H1 (cell line): ENCODE results near the gene GYS2. TPM values are rescaled to one million over a fixed set of nuclear protein-coding genes. Genes with fewer than 3 reads are reported as not detected.

Experiments used
- CTCF ChIA-PET: fragments of 300-600 bp; sonication (Branson Sonifier 250); formaldehyde crosslinking; loops from one replicate; lab custom pipeline; 2021; ENCODE audit not compliant: partially characterized antibody; lab: Charles Lee
- POLR2A ChIA-PET: fragments of 300-600 bp; sonication (Branson Sonifier 250); formaldehyde crosslinking; loops from one replicate; lab custom pipeline; 2021; ENCODE audit warnings: inconsistent platforms; ENCODE audit not compliant: partially characterized antibody; lab: Charles Lee
- DNase-seq, 2 experiments: peaks; one replicate each; pipeline versions ENCODE4 v3.0.0 to v3.0.0-alpha.2; 2010 to 2022; ENCODE audit warnings: low spot score in 2 of 2, low read depth in 1 of 2, mixed read lengths in 1 of 2
- FAIRE-seq: peaks from 2 replicates; lab custom pipeline; 2011; peaks lifted over from hg19 to GRCh38; lab: Jason Lieb, UNC
- H2AFZ ChIP-seq: 2 replicates; pipeline ENCODE4 v1.8.1; 2012; ENCODE audit warnings: low read length, inconsistent platforms
- H2AK5ac ChIP-seq: 2 replicates; pipeline ENCODE4 v1.6.1; 2013; ENCODE audit warnings: low read depth, low read length
- H2BK120ac ChIP-seq: replicated peaks from 2 replicates; pipeline ENCODE3; 2013; ENCODE audit warnings: low read depth, low read length, inconsistent platforms
- H2BK12ac ChIP-seq: 2 replicates; pipeline ENCODE4 v1.6.1; 2013; ENCODE audit warnings: low read depth, low read length
- H2BK15ac ChIP-seq: 2 replicates; pipeline ENCODE4 v1.6.1; 2013; ENCODE audit warnings: low read length
- H2BK20ac ChIP-seq: 2 replicates; pipeline ENCODE4 v1.6.1; 2013; ENCODE audit warnings: low read length
- H2BK5ac ChIP-seq: 2 replicates; pipeline ENCODE4 v1.6.1; 2013; ENCODE audit warnings: low read depth, low read length
- H3K14ac ChIP-seq: 2 replicates; pipeline ENCODE4 v1.6.1; 2013; ENCODE audit warnings: inconsistent platforms; ENCODE audit not compliant: insufficient read length
- H3K18ac ChIP-seq: 2 replicates; pipeline ENCODE4 v1.6.1; 2013; ENCODE audit warnings: low read length; ENCODE audit errors: extremely low read depth
- H3K23ac ChIP-seq: 2 replicates; pipeline ENCODE4 v1.6.1; 2013; ENCODE audit warnings: inconsistent platforms; ENCODE audit not compliant: insufficient read length
- H3K23me2 ChIP-seq: 2 replicates; pipeline ENCODE4 v1.6.1; 2013; ENCODE audit warnings: low read depth, low read length
- H3K27ac ChIP-seq: 2 replicates; pipeline ENCODE4 v1.6.1; 2011; ENCODE audit warnings: low read depth, low read length, inconsistent platforms
- H3K27me3 ChIP-seq, 4 experiments: replicated peaks in 1 of 4; 1 replicate in 1 of 4; 2 replicates in 3 of 4; pipeline versions ENCODE4 v1.6.1 to v1.8.1; 2011 to 2013; ENCODE audit warnings: low read length in 3 of 4, mild to moderate bottlenecking in 3 of 4, inconsistent platforms in 2 of 4, mixed read lengths in 2 of 4, moderate library complexity in 1 of 4; ENCODE audit not compliant: control insufficient read depth in 3 of 4, insufficient read depth in 3 of 4; ENCODE audit errors: extremely low read depth in 1 of 4
- H3K36me3 ChIP-seq, 4 experiments: 2 replicates each; pipeline versions ENCODE4 v1.6.1 to v1.8.1; 2011 to 2013; ENCODE audit warnings: mild to moderate bottlenecking in 4 of 4, low read length in 3 of 4, moderate library complexity in 2 of 4, control low read depth in 1 of 4, inconsistent platforms in 1 of 4; ENCODE audit not compliant: insufficient read depth in 4 of 4, control insufficient read depth in 2 of 4
- H3K4ac ChIP-seq: replicated peaks from 2 replicates; pipeline ENCODE3; 2013; ENCODE audit warnings: low read length, low read depth, mixed read lengths, inconsistent platforms; ENCODE audit not compliant: insufficient read length
- H3K4me1 ChIP-seq, 4 experiments: replicated peaks in 1 of 4; 1 replicate in 1 of 4; 2 replicates in 3 of 4; pipeline versions ENCODE4 v1.6.1 to v1.8.1; 2011 to 2013; ENCODE audit warnings: low read length in 3 of 4, inconsistent platforms in 2 of 4, mixed read lengths in 1 of 4; ENCODE audit not compliant: insufficient read depth in 4 of 4, control insufficient read depth in 3 of 4
- H3K4me2 ChIP-seq, 2 experiments: 2 replicates each; pipeline versions ENCODE4 v1.6.1 to v1.8.1; 2011 to 2013; ENCODE audit warnings: low read depth in 2 of 2, low read length in 2 of 2, control low read depth in 1 of 2, inconsistent platforms in 1 of 2, mild to moderate bottlenecking in 1 of 2; ENCODE audit not compliant: insufficient read depth in 1 of 2
- H3K4me3 ChIP-seq, 4 experiments: fragments of 200-600, 300-600 bp in 1 of 4; sonication (generic), shearing (Covaris generic), sonication (Bioruptor Twin) in 1 of 4; 2 replicates each; pipeline versions ENCODE4 v1.5.1 to v1.8.1; 2011 to 2016; ENCODE audit warnings: low read length in 4 of 4, low read depth in 3 of 4, control low read depth in 2 of 4, inconsistent platforms in 2 of 4, mild to moderate bottlenecking in 2 of 4, mixed read lengths in 1 of 4, moderate library complexity in 1 of 4; ENCODE audit not compliant: insufficient read depth in 2 of 4; ENCODE audit errors: extremely low read depth in 1 of 4
- H3K56ac ChIP-seq: replicated peaks from 2 replicates; pipeline ENCODE3; 2013; ENCODE audit warnings: low read depth, mild to moderate bottlenecking, mixed read lengths, low read length, inconsistent platforms; ENCODE audit not compliant: insufficient read length
- H3K79me1 ChIP-seq: 2 replicates; pipeline ENCODE4 v1.6.1; 2013; ENCODE audit warnings: low read depth, low read length, control low read depth
- H3K79me2 ChIP-seq, 2 experiments: 2 replicates each; pipeline versions ENCODE4 v1.6.1 to v1.8.1; 2012 to 2013; ENCODE audit warnings: low read length in 2 of 2, mild to moderate bottlenecking in 2 of 2, inconsistent platforms in 1 of 2; ENCODE audit not compliant: insufficient read depth in 2 of 2, control insufficient read depth in 1 of 2
- H3K9ac ChIP-seq, 4 experiments: replicated peaks in 1 of 4; 1 replicate in 1 of 4; 2 replicates in 3 of 4; pipeline versions ENCODE4 v1.6.1 to v1.8.1; 2011 to 2013; ENCODE audit warnings: low read depth in 3 of 4, low read length in 3 of 4, control low read depth in 2 of 4, mild to moderate bottlenecking in 2 of 4, moderate library complexity in 2 of 4, inconsistent platforms in 1 of 4; ENCODE audit errors: extremely low read depth in 1 of 4
- H3K9me3 ChIP-seq, 2 experiments: 2 replicates each; pipeline versions ENCODE4 v1.6.1 to v1.8.1; 2012 to 2013; ENCODE audit warnings: mild to moderate bottlenecking in 2 of 2, moderate library complexity in 2 of 2, control low read depth in 1 of 2, inconsistent platforms in 1 of 2, low read depth in 1 of 2, low read length in 1 of 2, mixed read lengths in 1 of 2; ENCODE audit not compliant: insufficient read depth in 2 of 2
- H4K20me1 ChIP-seq, 2 experiments: replicated peaks in 1 of 2; 2 replicates each; pipeline versions ENCODE3 to v1.8.1; 2011 to 2013; ENCODE audit warnings: inconsistent platforms in 2 of 2, low read length in 2 of 2, mild to moderate bottlenecking in 1 of 2; ENCODE audit not compliant: insufficient read depth in 2 of 2, control insufficient read depth in 1 of 2
- H4K5ac ChIP-seq: 2 replicates; pipeline ENCODE4 v1.6.1; 2013; ENCODE audit warnings: low read length, low read depth, mixed read lengths, inconsistent platforms; ENCODE audit not compliant: insufficient read length
- H4K8ac ChIP-seq: 2 replicates; pipeline ENCODE4 v1.8.0; 2013; ENCODE audit warnings: mild to moderate bottlenecking, moderate library complexity, low read length, inconsistent platforms; ENCODE audit not compliant: insufficient read depth; ENCODE audit errors: extremely low read depth
- H4K91ac ChIP-seq: replicated peaks from 2 replicates; pipeline ENCODE3; 2013; ENCODE audit warnings: low read length, mixed read lengths, inconsistent platforms; ENCODE audit not compliant: insufficient read length
- BCL11A ChIP-seq, 2 experiments: IDR thresholded peaks; one replicate each; pipeline ENCODE4 v1.6.1; 2011; ENCODE audit warnings: low read depth in 2 of 2, low read length in 2 of 2, mild to moderate bottlenecking in 2 of 2
- MAFK ChIP-seq: IDR thresholded peaks from 2 replicates; pipeline ENCODE4 v1.6.1; 2012; ENCODE audit warnings: low read depth, mild to moderate bottlenecking, improper control_type of control experiment, low read length
- RXRA ChIP-seq: IDR thresholded peaks from 2 replicates; pipeline ENCODE4 v1.6.1; 2011; ENCODE audit warnings: low read depth, mild to moderate bottlenecking, low read length, moderate library complexity; ENCODE audit not compliant: insufficient read depth
- SP1 ChIP-seq: IDR thresholded peaks from 2 replicates; pipeline ENCODE4 v1.6.1; 2011; ENCODE audit warnings: low read depth, low read length
- SRF ChIP-seq: IDR thresholded peaks from 2 replicates; pipeline ENCODE4 v1.6.1; 2011; ENCODE audit warnings: mild to moderate bottlenecking, low read depth, low read length, moderate library complexity
- TCF12 ChIP-seq: IDR thresholded peaks from 2 replicates; pipeline ENCODE4 v1.6.1; 2011; ENCODE audit warnings: low read depth, mild to moderate bottlenecking, low read length
- WGBS, 2 experiments: shearing (Covaris generic) in 1 of 2; methylation state at CpG; one replicate each; pipeline versions ENCODE4 v1.1.6 to v1.1.7; 2013 to 2015; ENCODE audit warnings: low lambda C conversion rate in 2 of 2, mixed read lengths in 2 of 2, inconsistent platforms in 1 of 2, low coverage in 1 of 2, missing lambda C conversion rate in 1 of 2; ENCODE audit not compliant: insufficient replicate concordance in 2 of 2, insufficient coverage in 1 of 2, insufficient read length in 1 of 2; ENCODE audit errors: extremely low coverage in 1 of 2, missing lambda C conversion rate in 1 of 2; 5-methylcytosine and 5-hydroxymethylcytosine counted together
- polyA plus RNA-seq, 7 experiments: library from polyadenylated mRNA; depleted of rRNA in 3 of 7; stranded (reverse) in 5 of 7; unstranded in 2 of 7; fragments of >200 nt in 5 of 7; fragments of 200-250 nt in 2 of 7; gene quantifications; 1 replicate in 5 of 7; 2 replicates in 1 of 7; 4 replicates in 1 of 7; pipeline versions ENCODE4 v1.2.1 to v1.2.3, GENCODE V29; 2011 to 2013; ENCODE audit warnings: missing spikeins in 2 of 7, mixed read lengths in 2 of 7
- total RNA-seq: library from RNA; stranded (reverse); fragmentation: NEBNext Ultra II Directional; extraction: Animal tissue kit (Norgen Biotek cat#: 25700); gene quantifications from 2 replicates; pipeline ENCODE4 v1.2.1, GENCODE V29; 2021

The GYS2 gene
- total and polyA plus RNA-seq, 2 of the 8 experiments (the other 6 are each of a cell fraction or from before 2014, with no cell fraction given): not detected

- Histone ChIP-seq H3K4ac (no peak overlapping the region), H3K9me3 (no peaks in the 10 kb centered on the region), H3K9ac (no peak overlapping the region), H2BK15ac (no peak overlapping the region), H3K14ac (no peak overlapping the region), H2AK5ac (no peak overlapping the region; the same call in 1 of the 2 replicates), H3K56ac (no peak overlapping the region), H3K79me2 (no peaks in the 10 kb centered on the region), H4K8ac (no peak overlapping the region), H3K27ac (no peak overlapping the region), H2BK12ac (no peak overlapping the region), H3K36me3 (no peaks in the 10 kb centered on the region), H3K4me2 (no peak overlapping the region), H4K20me1 (no peaks in the 10 kb centered on the region), H3K4me1 (no peaks in the 10 kb centered on the region), H2AFZ (no peak overlapping the region), H3K23ac (no peak overlapping the region), H2BK20ac (no peak overlapping the region), H4K91ac (no peak overlapping the region), H2BK5ac (no peak overlapping the region), H2BK120ac (no peak overlapping the region), H3K18ac (no peak overlapping the region), H3K27me3 (no peaks in the 10 kb centered on the region), H4K5ac (no peak overlapping the region), H3K23me2 (no peaks in the 10 kb centered on the region; the same call in 1 of the 2 replicates), H3K4me3 (no peak overlapping the region), H3K79me1 (no peaks in the 10 kb centered on the region; the same call in 1 of the 2 replicates)
- ChIA-PET CTCF (no interaction called here), POLR2A (no interaction called here)
- FAIRE-seq (no peak), DNase-seq (no peak)
- 87% methylated on average over 5 of the region's 5 CpGs; no CpG with 5 or more reads in 1 of the 2 experiments for WGBS, 2 experiments
- TF ChIP-seq SRF (no peak), MAFK (no peak), SP1 (no peak), TCF12 (no peak), RXRA (no peak), BCL11A (IDR thresholded peaks at IDR 0.05; ENCODE audit: low read depth in 2 of 2, low read length in 2 of 2) (no peak)
These were observed 66.5 kb downstream of the GYS2 start for GRCh38 chr12:21538061-21538653.
